GM18873 (cell line): ENCODE data around the gene CPT1B.
"Not testable (repeated sequence)": the region's sequence is repeated elsewhere in the genome, so short reads cannot be mapped to it uniquely, and the experiment has no call there.

Source experiments
- ATAC-seq: cut with Tn5 transposase; IDR thresholded peaks from one replicate; pipeline ENCODE4 v1.9.1; 2021; ENCODE audit warnings: mild to moderate bottlenecking, moderate library complexity, moderate number of reproducible peaks; ENCODE audit not compliant: unreplicated experiment, low FRiP score

The CPT1B gene

GRCh38 chr22:50610041-50610451 lies 31.8 kb upstream of the CPT1B start:
- no peak for ATAC-seq

GRCh38 chr22:50609599-50609998 lies 31.4 kb upstream of the CPT1B start:
- ATAC-seq = no peak

- ATAC-seq = no peak
Measured at GRCh38 chr22:50608996-50609395, 30.8 kb upstream of the CPT1B start.

GRCh38 chr22:50608058-50608840 lies 30.0 kb upstream of the CPT1B start:
- ATAC-seq = not testable (repeated sequence)

GRCh38 chr22:50607659-50608020 lies 29.4 kb upstream of the CPT1B start:
- no peak for ATAC-seq

GRCh38 chr22:50606946-50607658 lies 28.9 kb upstream of the CPT1B start:
- no peak for ATAC-seq

GRCh38 chr22:50606165-50606945 lies 28.1 kb upstream of the CPT1B start:
- ATAC-seq = no peak

- ATAC-seq = no peak
Measured at GRCh38 chr22:50605613-50606074, 27.4 kb upstream of the CPT1B start.

GRCh38 chr22:50605002-50605612 lies 26.9 kb upstream of the CPT1B start:
- ATAC-seq = no peak

GRCh38 chr22:50604256-50605001 lies 26.2 kb upstream of the CPT1B start:
- ATAC-seq = no peak

- no peak for ATAC-seq
Measured at GRCh38 chr22:50603511-50604255, 25.5 kb upstream of the CPT1B start.

GRCh38 chr22:50602338-50602700 lies 24.1 kb upstream of the CPT1B start:
- ATAC-seq = no peak

GRCh38 chr22:50601669-50602337 lies 23.6 kb upstream of the CPT1B start:
- no peak for ATAC-seq

GRCh38 chr22:50600967-50601668 lies 22.9 kb upstream of the CPT1B start:
- no peak for ATAC-seq

GRCh38 chr22:50600538-50600937 lies 22.3 kb upstream of the CPT1B start, which contains the start of gene MAPK8IP2:
MAPK8IP2 (plus strand) TSS chr22:50600793; CDS start chr22:50600819, 26 bp downstream.
- no peak for ATAC-seq

GRCh38 chr22:50599816-50600455 lies 21.7 kb upstream of the CPT1B start:
- ATAC-seq = no peak

GRCh38 chr22:50597097-50597496 lies 18.9 kb upstream of the CPT1B start:
- no peak for ATAC-seq

GRCh38 chr22:50595189-50595588 lies 17.0 kb upstream of the CPT1B start:
- no peak for ATAC-seq
